ENCODE measurements around the gene PSME2. TPM values are rescaled to one million over a fixed set of nuclear protein-coding genes. Genes with fewer than 3 reads are reported as not detected.
A peak's percentile ranks its signal among the peaks of the same experiment; 100 is the strongest.

The PSME2 gene
- total and polyA plus RNA-seq, 9 of the 15 experiments (the other 6 are each of a cell fraction or from before 2014, with no cell fraction given), result 111 to 579 (median 159) TPM

GRCh38 chr14:24177041-24177825, 30.8 kb upstream of the PSME2 start:
- DNase-seq (ENCODE audit: extremely low read depth in 1 of 4, low spot score in 3 of 4) (no peak), ATAC-seq (no peak; the same call in 2 of the 3 replicates), FAIRE-seq (no peak)
- no peaks in the 10 kb centered on the region for H3K27me3 ChIP-seq (ENCODE audit: control insufficient read depth in 2 of 2, insufficient read depth in 2 of 2, low read length in 2 of 2)
- H3K79me2 ChIP-seq (ENCODE audit: control insufficient read depth, insufficient read depth, low read length), result no peaks in the 10 kb centered on the region
- in situ Hi-C loops (cut with MboI) (no loop called here), intact Hi-C loops (cut with micrococcal nuclease) (no loop called here)
- no peaks in the 10 kb centered on the region; a peak in 2 of 5 replicates for H3K4me1 ChIP-seq (replicated peaks in 1 of 2; ENCODE audit: control insufficient read depth in 2 of 2, insufficient read depth in 2 of 2, low read length in 2 of 2)
- no peak overlapping the region for H3K27ac ChIP-seq (ENCODE audit: extremely low read depth, low read depth, low read length)
- ChIA-PET CTCF (ENCODE audit: low intra/inter-chr PET ratio) (no interaction called here), POLR2A (no interaction called here)
- H3K4me3 ChIP-seq, result no peak overlapping the region
- H2AFZ ChIP-seq (ENCODE audit: low read depth, low read length), result no peak overlapping the region
- BruUV-seq (replicated peaks), result no TSS peak
- H3K4me2 ChIP-seq (ENCODE audit: insufficient read depth, low read length), result no peak overlapping the region
- no peaks in the 10 kb centered on the region for H4K20me1 ChIP-seq (replicated peaks; ENCODE audit: control insufficient read depth, insufficient read depth, low read length)
- 73% methylated on average over 11 of the region's 12 CpGs for WGBS (ENCODE audit: insufficient coverage, low coverage, missing lambda C conversion rate)
- peaks cover 37% of the 10 kb centered on the region; the same call in 2 of the 3 replicates for H3K36me3 ChIP-seq (ENCODE audit: control insufficient read depth, insufficient read depth, low read length)
- H3K9me3 ChIP-seq (replicated peaks; ENCODE audit: control insufficient read depth, insufficient read depth, low read depth, low read length), result no peaks in the 10 kb centered on the region
- 0 out of 4 replicates have a peak overlapping the region, but pooled peaks of 1 of the 2 experiments have one; percentile 31 for H3K9ac ChIP-seq (ENCODE audit: insufficient read depth in 1 of 2, low read depth in 2 of 2, low read length in 2 of 2)
- H3K9me1 ChIP-seq (ENCODE audit: control insufficient read depth, insufficient read depth, low read length), result no peaks in the 10 kb centered on the region
- TF ChIP-seq ZC3H11A (IDR thresholded peaks at IDR 0.05; ENCODE audit: low read depth, low read length) (no peak), ETS1 (conservative IDR thresholded peaks at IDR 0.05; ENCODE audit: control insufficient read depth, low read depth, low read length) (no peak), RBM25 (IDR thresholded peaks at IDR 0.05; ENCODE audit: low read depth, low read length, severe bottlenecking) (no peak), GABPB1 (CRISPR knock-in tag; IDR thresholded peaks at IDR 0.05) (no peak), ZBTB2 (IDR thresholded peaks at IDR 0.05) (no peak), PTTG1 (tag; IDR thresholded peaks at IDR 0.05; ENCODE audit: low read depth) (no peak), YY1 (IDR thresholded peaks at IDR 0.05; ENCODE audit: borderline replicate concordance in 1 of 3, control insufficient read depth in 1 of 3, extremely low read depth in 1 of 3, insufficient read depth in 3 of 3, insufficient read length in 1 of 3, insufficient replicate concordance in 2 of 3, low read depth in 1 of 3, low read length in 2 of 3) (no peak), ZFP30 (CRISPR knock-in tag; IDR thresholded peaks at IDR 0.05; ENCODE audit: borderline replicate concordance) (no peak), RERE (CRISPR knock-in tag; IDR thresholded peaks at IDR 0.05; ENCODE audit: borderline replicate concordance) (no peak)
- TF ChIP-seq, protein P1, sequence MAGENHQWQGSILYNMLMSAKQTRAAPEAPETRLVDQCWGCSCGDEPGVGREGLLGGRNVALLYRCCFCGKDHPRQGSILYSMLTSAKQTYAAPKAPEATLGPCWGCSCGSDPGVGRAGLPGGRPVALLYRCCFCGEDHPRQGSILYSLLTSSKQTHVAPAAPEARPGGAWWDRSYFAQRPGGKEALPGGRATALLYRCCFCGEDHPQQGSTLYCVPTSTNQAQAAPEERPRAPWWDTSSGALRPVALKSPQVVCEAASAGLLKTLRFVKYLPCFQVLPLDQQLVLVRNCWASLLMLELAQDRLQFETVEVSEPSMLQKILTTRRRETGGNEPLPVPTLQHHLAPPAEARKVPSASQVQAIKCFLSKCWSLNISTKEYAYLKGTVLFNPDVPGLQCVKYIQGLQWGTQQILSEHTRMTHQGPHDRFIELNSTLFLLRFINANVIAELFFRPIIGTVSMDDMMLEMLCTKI (IDR thresholded peaks at IDR 0.05; ENCODE audit: partially characterized antibody), result no peak

All from K562 (cell line).